ENCODE data around the gene BRI3.

The BRI3 gene

DNA sequence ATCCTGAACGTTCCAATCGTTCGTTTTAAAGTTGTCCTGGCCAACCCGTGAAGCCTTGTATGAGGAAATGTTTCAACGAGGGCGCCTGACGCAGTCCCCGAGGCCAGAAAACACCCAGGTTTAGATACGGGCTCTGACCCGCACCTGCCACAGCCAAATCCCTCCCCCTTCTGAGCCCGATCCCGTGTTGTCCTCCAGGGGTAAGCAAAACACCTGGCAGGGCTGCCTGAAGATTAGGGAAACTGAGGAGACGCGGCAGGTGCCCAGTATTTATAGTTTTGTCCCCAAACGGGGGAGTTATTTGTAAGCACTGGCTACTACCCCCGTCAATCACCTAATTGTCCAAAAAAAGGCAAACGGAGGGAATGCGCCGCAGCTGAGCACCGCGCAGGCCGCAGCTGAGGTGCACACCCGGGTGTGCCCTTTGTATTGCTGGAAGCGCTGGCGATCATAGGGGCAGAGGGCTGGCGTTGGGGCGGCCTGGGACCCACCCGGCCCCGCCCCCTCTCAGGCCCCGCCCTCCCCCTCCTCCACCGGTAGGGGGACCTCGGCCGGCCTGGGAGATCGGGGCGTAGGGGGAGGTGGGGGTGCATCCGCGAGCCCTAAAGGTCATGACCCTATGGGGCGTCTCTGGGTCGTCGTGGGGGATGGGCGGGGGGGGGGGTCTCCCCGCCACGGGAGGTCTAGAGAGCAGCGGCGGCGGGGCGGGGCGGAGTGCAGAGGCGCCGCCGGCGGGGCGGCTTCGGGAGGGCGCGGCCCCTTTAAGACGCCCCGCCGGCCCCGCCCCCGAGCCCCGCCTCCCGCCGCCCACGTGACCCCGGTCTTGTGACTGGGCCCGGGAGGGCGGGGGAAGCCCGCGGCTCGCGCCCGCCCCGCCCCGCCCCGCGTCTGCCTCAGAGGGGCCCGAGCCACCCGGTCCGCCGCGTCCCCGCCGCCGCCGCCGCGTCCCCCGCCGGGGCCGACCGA is at the start of gene BRI3:
BRI3 (plus strand) TSS at position 896 of the 966 bp plus-strand sequence. CDS start 110 bp downstream, outside the sequence.
- peak; percentile 91 for DNase-seq

DNA sequence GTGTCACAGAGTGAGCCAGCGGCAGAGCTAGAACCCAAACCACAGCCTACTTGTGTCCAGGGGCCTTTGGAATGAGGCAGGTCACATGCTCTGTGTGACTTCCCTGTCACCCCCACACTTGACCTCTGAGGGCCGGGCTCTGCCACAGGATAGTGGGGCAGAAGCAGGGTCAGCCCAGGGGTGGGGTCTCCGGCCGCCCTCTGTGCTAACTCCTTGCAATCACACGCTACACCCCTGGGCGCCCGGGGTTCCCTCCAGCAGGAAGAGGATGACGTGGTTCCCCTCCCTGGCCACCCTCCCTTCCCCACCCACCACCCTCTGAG is 49.3 kb upstream of the BRI3 start:
- no peak for DNase-seq

- DNase-seq: no peak
Measured at GRCh38 chr7:98232799-98233198, 48.7 kb upstream of the BRI3 start.

DNA sequence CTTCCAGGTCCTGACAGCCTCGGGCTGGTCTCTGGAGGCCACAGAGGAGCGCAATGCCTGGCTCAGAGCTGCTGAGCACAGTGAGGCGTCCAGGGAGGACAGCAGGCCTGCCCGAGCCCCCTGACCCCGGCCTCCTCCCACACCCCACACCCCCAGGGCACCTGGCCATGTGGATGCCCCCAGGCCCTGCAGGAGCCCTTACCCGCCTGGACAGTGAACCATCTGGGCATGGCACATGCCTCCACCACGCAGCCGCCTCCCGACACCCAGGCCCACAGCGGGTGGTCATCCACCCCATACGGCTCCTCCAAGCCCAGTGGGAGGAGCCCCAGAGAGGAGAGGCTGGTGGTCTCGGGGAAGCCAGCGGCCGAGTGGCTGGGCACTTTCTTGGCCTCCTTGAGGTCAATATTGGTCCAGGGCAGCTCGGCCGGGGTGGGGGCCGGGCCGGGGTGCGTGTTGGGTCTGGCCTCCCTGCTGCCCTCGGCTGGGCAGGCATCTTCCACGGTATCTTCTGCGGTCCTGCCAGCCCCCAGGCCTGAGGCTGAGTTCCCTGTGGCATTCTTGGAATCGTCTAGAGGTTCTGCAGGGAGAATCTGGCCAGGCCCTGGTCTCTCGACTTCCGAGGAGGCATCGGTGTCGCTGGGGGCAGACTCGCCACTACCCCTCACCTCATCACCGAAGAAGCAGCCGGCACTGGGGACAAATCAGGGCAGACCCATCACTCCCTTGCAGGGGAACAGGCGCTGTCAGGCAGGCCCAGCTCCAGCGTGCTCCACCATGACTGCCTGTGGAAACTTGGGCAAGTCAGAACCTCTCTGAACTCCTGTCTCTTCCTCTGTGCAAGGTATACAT is 48.0 kb upstream of the BRI3 start:
- DNase-seq: no peak

GRCh38 chr7:98234429-98235147 is 46.9 kb upstream of the BRI3 start:
- no peak for DNase-seq

DNA sequence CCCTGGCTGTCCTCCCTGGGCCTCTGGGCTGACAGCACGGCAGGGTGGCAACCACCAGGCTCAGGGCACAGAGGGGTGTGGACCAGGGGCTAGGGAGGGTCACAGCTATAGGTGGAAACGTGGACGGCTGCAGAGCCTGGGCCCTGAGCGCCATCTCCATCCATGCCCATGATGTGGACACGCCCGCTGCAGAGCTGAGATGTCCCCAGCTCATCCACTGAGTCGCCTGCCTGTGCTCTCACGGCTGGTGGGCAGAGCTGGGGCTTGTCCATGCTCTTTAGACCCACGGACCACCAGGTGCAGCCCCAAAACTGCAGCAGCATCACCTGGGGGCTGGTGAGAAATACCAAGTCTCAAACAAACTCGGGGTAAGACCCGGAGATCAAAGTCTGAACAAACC is 45.6 kb upstream of the BRI3 start:
- no peak for DNase-seq

GRCh38 chr7:98236355-98237185 is 44.9 kb upstream of the BRI3 start:
- no peak for DNase-seq

DNA sequence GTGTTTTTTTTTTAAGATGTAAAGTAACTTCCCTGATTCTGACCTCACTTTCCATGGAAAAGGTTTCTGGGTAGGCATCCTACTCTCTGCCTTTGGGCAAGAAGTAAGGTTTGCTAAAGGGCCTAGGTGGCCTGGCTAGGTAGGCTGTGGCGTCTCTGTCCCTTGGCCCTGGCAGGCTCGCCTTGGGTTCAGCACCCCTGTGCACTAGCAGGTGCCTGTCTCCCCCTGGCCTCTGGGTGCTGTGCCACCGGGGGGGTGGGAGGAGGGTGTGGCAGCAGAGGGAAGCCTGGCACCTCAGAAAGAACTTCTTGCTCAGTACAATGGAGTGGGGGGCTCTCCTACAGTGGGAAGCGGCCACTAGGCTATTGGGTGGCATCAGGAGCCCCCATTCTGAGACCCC is 43.4 kb upstream of the BRI3 start:
- DNase-seq: no peak

GRCh38 chr7:98238976-98239375 is 42.5 kb upstream of the BRI3 start:
- no peak for DNase-seq

- peak; percentile 44 to 45 for DNase-seq
Measured at GRCh38 chr7:98240961-98241673, 40.4 kb upstream of the BRI3 start.

GRCh38 chr7:98241674-98242241 is 39.7 kb upstream of the BRI3 start:
- no peak for DNase-seq

GRCh38 chr7:98242342-98242741 is 39.1 kb upstream of the BRI3 start:
- DNase-seq: no peak

GRCh38 chr7:98242934-98243333 is 38.6 kb upstream of the BRI3 start:
- DNase-seq: no peak

- DNase-seq: no peak
Measured at GRCh38 chr7:98244871-98245270, 36.6 kb upstream of the BRI3 start.

GRCh38 chr7:98248156-98248555 is 33.3 kb upstream of the BRI3 start:
- no peak for DNase-seq

- no peak for DNase-seq
Measured at GRCh38 chr7:98249106-98249505, 32.4 kb upstream of the BRI3 start.

DNA sequence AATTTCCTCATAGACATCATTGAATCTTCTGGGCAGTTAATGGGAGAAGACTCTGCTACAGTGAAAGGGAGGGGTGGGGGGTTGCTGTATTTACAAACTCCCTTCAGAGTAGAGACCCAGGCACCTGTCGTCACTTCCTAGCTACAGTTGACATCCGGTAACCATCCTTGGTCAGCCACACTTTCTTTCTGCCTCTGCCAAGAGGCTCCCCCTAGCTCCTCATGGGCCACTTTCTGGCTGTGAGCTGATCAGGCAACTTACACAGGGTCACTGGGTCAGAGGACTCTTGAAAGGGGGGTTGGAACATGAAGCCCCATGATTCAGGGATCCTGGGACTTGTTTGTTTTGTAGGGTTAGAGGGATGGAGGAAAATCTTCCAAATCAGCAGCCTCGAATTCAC is 30.7 kb upstream of the BRI3 start:
- peak; percentile 55 to 56 for DNase-seq

DNA sequence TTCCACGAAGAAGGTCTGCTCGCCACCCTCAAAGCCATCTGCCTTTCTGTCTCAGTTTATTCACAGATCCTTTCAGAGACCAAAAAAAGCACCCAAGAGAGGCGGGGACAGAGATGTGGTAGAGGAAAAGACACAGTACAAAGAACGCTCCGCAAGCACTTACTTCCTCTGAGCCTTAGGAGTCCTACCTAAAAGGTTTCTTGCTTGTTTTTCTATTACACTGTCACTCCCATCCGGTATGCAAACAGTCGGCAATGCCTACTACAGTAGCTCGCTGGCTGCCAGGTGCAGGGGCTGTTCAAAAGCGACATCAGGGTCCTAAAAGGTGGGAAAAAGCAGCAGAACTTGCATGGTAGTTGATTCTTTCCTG is 30.3 kb upstream of the BRI3 start:
- peak in 1 of 2 experiments; percentile 63 for DNase-seq

- DNase-seq: peak; percentile 88 to 93
Measured at GRCh38 chr7:98251601-98252424, 29.7 kb upstream of the BRI3 start, which contains the start of gene TECPR1. TECPR1 (minus strand) TSS chr7:98252232; CDS start chr7:98246146, 6,086 bp downstream.

DNA sequence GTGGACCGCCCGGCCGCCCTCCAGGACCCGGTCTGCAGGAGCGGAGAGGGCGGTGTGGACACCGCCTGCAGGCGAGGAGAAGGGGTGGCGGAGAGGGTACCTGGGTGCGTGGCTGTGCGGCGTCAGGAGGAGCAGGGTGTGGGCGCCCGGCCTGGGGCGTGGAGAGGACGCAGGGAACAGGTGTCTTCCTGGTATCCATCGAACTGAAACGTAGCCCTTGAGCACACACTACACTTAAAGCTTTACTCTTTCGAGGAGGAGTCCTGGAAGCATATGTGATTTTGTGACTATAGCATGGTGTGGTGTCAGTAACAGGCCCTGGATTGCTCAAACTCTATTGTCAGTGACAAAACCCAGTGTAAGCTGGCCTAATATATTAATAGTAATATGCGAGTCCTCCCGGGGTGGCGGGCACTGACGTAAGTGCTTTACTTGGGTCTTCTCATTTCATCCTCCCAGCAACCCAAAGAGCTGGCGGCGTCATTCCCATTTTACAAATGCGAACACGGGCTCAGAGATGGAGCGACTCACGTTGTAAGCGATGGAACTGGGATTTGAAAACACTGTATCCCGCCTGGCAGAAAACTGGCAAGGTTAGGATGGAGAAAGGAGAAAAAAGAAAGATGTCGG is 28.9 kb upstream of the BRI3 start:
- no peak for DNase-seq

Measured in activated T-cell treated with anti-CD3 and anti-CD28 coated beads, Interleukin-2, amount 50 U/mL, for 48 hours (primary cell).